Omental fat pad (tissue), 4 donors: Measurements from ENCODE around the gene EML3. TPM values are rescaled to one million over a fixed set of nuclear protein-coding genes. Genes with fewer than 3 reads are reported as not detected.

Source experiments
- ATAC-seq: fragments of 150-250 bp; one replicate; pipeline ENCODE4 v1.9.1; 2016; ENCODE audit warnings: mild to moderate bottlenecking, moderate library complexity; ENCODE audit not compliant: low FRiP score
- DNase-seq: peaks from one replicate; pipeline ENCODE4 v3.0.0-alpha.2; 2019; ENCODE audit warnings: low spot score
- total RNA-seq, 4 donors: library from RNA; depleted of rRNA; stranded (reverse); fragments of >200 nt; gene quantifications; one replicate each; pipeline ENCODE4 v1.1.0, GENCODE V29; 2016
- TF ChIP-seq, protein P1 (sequence below), 3 donors: fragments of 450-650 bp; IDR thresholded peaks; one replicate each; pipeline ENCODE4 v1.5.1; 2016 to 2017; ENCODE audit warnings: antibody characterized with exemption in 3 of 3, mild to moderate bottlenecking in 3 of 3, moderate library complexity in 2 of 3

Gene EML3
- total RNA-seq, 4 donors from 2014 or later: 40.7 to 68.6 (median 52.0) TPM

DNA sequence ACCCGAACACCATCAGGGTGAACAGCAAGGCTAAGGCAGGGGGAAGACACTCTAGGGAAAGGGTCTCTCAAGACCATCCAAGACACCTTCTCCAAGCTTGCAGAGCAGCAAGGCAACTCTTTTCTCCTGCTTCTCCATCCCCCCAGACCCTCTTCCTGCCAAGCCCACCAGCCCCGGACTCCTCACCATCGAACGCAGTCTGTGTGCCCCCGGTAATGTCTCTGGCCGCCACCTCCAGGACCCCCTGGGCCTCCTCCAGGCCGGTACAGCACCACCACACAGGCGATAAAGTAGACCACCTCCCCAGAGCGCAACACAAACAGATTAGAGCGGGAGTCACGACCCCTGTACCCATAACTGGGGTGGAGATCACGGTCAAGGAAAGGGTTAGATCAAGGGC lies 3.8 kb downstream of the EML3 start:
- TF ChIP-seq, protein P1, sequence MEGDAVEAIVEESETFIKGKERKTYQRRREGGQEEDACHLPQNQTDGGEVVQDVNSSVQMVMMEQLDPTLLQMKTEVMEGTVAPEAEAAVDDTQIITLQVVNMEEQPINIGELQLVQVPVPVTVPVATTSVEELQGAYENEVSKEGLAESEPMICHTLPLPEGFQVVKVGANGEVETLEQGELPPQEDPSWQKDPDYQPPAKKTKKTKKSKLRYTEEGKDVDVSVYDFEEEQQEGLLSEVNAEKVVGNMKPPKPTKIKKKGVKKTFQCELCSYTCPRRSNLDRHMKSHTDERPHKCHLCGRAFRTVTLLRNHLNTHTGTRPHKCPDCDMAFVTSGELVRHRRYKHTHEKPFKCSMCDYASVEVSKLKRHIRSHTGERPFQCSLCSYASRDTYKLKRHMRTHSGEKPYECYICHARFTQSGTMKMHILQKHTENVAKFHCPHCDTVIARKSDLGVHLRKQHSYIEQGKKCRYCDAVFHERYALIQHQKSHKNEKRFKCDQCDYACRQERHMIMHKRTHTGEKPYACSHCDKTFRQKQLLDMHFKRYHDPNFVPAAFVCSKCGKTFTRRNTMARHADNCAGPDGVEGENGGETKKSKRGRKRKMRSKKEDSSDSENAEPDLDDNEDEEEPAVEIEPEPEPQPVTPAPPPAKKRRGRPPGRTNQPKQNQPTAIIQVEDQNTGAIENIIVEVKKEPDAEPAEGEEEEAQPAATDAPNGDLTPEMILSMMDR (IDR thresholded peaks at IDR 0.05): no peak
- no peak for DNase-seq
- ATAC-seq: no peak

- TF ChIP-seq, protein P1 (IDR thresholded peaks at IDR 0.05): no peak
- ATAC-seq (no peak), DNase-seq (no peak)
These were observed 4.9 kb downstream of the EML3 start for GRCh38 chr11:62607714-62608113.

DNA sequence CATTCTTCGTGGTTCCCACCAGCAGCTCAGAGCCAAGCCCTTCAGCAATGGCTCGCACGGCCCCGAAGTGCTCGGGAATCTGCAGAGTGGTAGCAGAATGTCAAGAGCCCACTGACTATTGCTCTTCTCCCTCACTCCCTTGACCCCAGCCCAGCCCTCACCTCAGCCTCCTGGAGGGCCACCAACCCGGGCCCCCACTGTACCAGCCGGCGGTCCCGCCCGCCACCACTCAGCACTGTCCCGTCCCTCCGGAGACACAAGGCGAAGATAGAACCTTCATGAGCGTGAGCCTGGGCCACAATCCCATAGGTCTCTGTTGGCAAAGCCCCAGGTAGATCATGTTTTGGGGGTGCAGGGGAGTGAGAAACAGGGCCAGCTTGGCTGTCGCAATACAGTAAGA lies 6.7 kb downstream of the EML3 start:
- TF ChIP-seq, protein P1 (IDR thresholded peaks at IDR 0.05): no peak
- DNase-seq (no peak), ATAC-seq (no peak)

GRCh38 chr11:62605467-62605866 lies 7.1 kb downstream of the EML3 start:
- TF ChIP-seq, protein P1 (IDR thresholded peaks at IDR 0.05): no peak
- no peak for DNase-seq
- ATAC-seq: no peak

DNA sequence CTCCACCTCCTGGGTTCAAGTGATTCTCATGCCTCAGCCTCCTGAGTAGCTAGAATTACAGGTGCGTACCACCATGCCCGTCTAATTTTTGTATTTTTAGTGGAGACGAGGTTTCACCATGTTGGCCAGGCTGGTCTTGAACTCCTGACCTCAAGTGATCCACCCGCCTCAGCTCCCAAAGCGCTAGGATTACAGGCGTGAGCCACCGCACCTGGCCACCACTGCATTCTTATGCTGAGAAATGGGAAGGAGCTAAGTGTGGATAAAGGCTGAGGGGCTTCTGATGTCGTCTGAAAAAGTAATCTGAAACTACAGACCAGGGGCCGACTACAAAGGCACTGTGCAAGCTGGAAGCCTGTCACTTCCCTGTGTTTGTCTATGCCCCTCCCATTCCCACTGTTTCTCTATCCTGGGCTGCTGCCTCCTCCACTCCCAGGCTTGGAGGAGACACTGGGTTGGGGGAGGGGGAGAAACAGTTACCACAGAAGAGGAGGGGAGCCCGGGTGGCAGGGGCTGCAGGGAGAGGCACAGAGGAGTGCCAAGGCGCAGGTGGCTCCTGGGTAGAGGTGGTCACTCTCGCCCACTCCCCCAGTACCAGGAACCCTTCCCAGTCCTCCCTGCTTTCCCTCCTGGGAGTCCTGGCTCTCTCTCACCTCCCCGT lies 8.0 kb downstream of the EML3 start:
- DNase-seq: no peak
- ATAC-seq: no peak
- TF ChIP-seq, protein P1 (IDR thresholded peaks at IDR 0.05): no peak

GRCh38 chr11:62603776-62604299 lies 8.7 kb downstream of the EML3 start:
- ATAC-seq (no peak), DNase-seq (no peak)
- TF ChIP-seq, protein P1 (IDR thresholded peaks at IDR 0.05): no peak

GRCh38 chr11:62603072-62603408 lies 9.5 kb downstream of the EML3 start:
- TF ChIP-seq, protein P1 (IDR thresholded peaks at IDR 0.05): no peak
- ATAC-seq (no peak), DNase-seq (no peak)
